HEK293 (cell line): ENCODE data around the gene ARSB.

ENCODE experiments used
- FEZF1 ChIP-seq: fragments of 450-650 bp; formaldehyde crosslinking; IDR thresholded peaks from 2 replicates; pipeline ENCODE4 v1.5.1; 2016; ENCODE audit warnings: missing biosample characterization, missing genetic modification characterization
- GLIS2 ChIP-seq: fragments of 450-650 bp; formaldehyde crosslinking; IDR thresholded peaks from 2 replicates; pipeline ENCODE4 v1.5.1; 2016; ENCODE audit warnings: missing biosample characterization, missing genetic modification characterization
- HOXD13 ChIP-seq: sonication (generic); formaldehyde crosslinking; IDR thresholded peaks from 2 replicates; pipeline ENCODE4 v1.8.0; 2022; ENCODE audit warnings: missing genetic modification reagents, borderline replicate concordance
- IKZF3 ChIP-seq: fragments of 450-650 bp; IDR thresholded peaks from 2 replicates; pipeline ENCODE4 v1.5.0; 2018; ENCODE audit warnings: missing biosample characterization, mild to moderate bottlenecking, missing genetic modification characterization, moderate library complexity
- MYNN ChIP-seq: fragments of 450-650 bp; formaldehyde crosslinking; IDR thresholded peaks from 2 replicates; pipeline ENCODE4 v1.5.1; 2016; ENCODE audit warnings: missing biosample characterization, missing genetic modification characterization, borderline replicate concordance
- MZF1 ChIP-seq: fragments of 450-650 bp; formaldehyde crosslinking; IDR thresholded peaks from 2 replicates; pipeline ENCODE4 v1.5.1; 2017; ENCODE audit warnings: missing biosample characterization, missing genetic modification characterization, borderline replicate concordance
- OVOL3 ChIP-seq: fragments of 450-650 bp; formaldehyde crosslinking; IDR thresholded peaks from 2 replicates; pipeline ENCODE4 v1.5.1; 2016; ENCODE audit warnings: missing biosample characterization, missing genetic modification characterization
- SP7 ChIP-seq: fragments of 450-650 bp; formaldehyde crosslinking; IDR thresholded peaks from 2 replicates; pipeline ENCODE4 v1.5.1; 2016; ENCODE audit warnings: missing biosample characterization, missing genetic modification characterization
- ZBTB17 ChIP-seq: fragments of 450-650 bp; formaldehyde crosslinking; IDR thresholded peaks from 2 replicates; pipeline ENCODE4 v1.5.1; 2016; ENCODE audit warnings: missing biosample characterization, missing genetic modification characterization
- ZFP41 ChIP-seq: fragments of 450-650 bp; formaldehyde crosslinking; IDR thresholded peaks from 2 replicates; pipeline ENCODE4 v1.5.1; 2016; ENCODE audit warnings: missing biosample characterization, missing genetic modification characterization, borderline replicate concordance
- ZNF114 ChIP-seq: fragments of 450-650 bp; formaldehyde crosslinking; IDR thresholded peaks from 2 replicates; pipeline ENCODE4 v1.5.0; 2017; ENCODE audit warnings: missing biosample characterization, missing genetic modification characterization
- ZNF132 ChIP-seq: fragments of 450-650 bp; formaldehyde crosslinking; IDR thresholded peaks from 2 replicates; pipeline ENCODE4 v1.5.1; 2017; ENCODE audit warnings: missing biosample characterization, missing genetic modification characterization, borderline replicate concordance
- ZNF157 ChIP-seq: fragments of 450-650 bp; formaldehyde crosslinking; IDR thresholded peaks from 2 replicates; pipeline ENCODE4 v1.5.1; 2016; ENCODE audit warnings: missing biosample characterization, missing genetic modification characterization
- ZNF174 ChIP-seq: fragments of 450-650 bp; formaldehyde crosslinking; IDR thresholded peaks from 2 replicates; pipeline ENCODE4 v1.5.0; 2017; ENCODE audit warnings: missing biosample characterization, mild to moderate bottlenecking, missing genetic modification characterization
- ZNF2 ChIP-seq: fragments of 450-650 bp; formaldehyde crosslinking; IDR thresholded peaks from 2 replicates; pipeline ENCODE4 v1.5.1; 2016; ENCODE audit warnings: missing biosample characterization, missing genetic modification characterization
- ZNF394 ChIP-seq: fragments of 450-650 bp; formaldehyde crosslinking; IDR thresholded peaks from 2 replicates; pipeline ENCODE4 v1.5.1; 2016; ENCODE audit warnings: missing biosample characterization, missing genetic modification characterization, mild to moderate bottlenecking, moderate library complexity, borderline replicate concordance
- ZNF473 ChIP-seq: fragments of 450-650 bp; formaldehyde crosslinking; IDR thresholded peaks from 2 replicates; pipeline ENCODE4 v1.5.1; 2017; ENCODE audit warnings: missing biosample characterization, missing genetic modification characterization
- ZNF510 ChIP-seq: fragments of 450-650 bp; formaldehyde crosslinking; IDR thresholded peaks from 2 replicates; pipeline ENCODE4 v1.5.1; 2018; ENCODE audit warnings: mild to moderate bottlenecking, missing genetic modification characterization, missing biosample characterization; ENCODE audit not compliant: insufficient replicate concordance
- ZNF548 ChIP-seq: fragments of 450-650 bp; formaldehyde crosslinking; IDR thresholded peaks from 2 replicates; pipeline ENCODE4 v1.5.1; 2016; ENCODE audit warnings: missing biosample characterization, missing genetic modification characterization
- ZNF571 ChIP-seq: fragments of 450-650 bp; formaldehyde crosslinking; IDR thresholded peaks from 2 replicates; pipeline ENCODE4 v1.5.0; 2017; ENCODE audit warnings: missing biosample characterization, missing genetic modification characterization
- ZNF596 ChIP-seq: fragments of 450-650 bp; IDR thresholded peaks from 2 replicates; pipeline ENCODE4 v1.5.0; 2018; ENCODE audit warnings: missing biosample characterization, mild to moderate bottlenecking, missing genetic modification characterization, moderate library complexity
- ZNF629 ChIP-seq: fragments of 450-650 bp; formaldehyde crosslinking; IDR thresholded peaks from 2 replicates; pipeline ENCODE4 v1.5.1; 2017; ENCODE audit warnings: missing biosample characterization, missing genetic modification characterization
- ZNF664 ChIP-seq: fragments of 450-650 bp; formaldehyde crosslinking; IDR thresholded peaks from 2 replicates; pipeline ENCODE4 v1.5.1; 2016; ENCODE audit warnings: missing biosample characterization, missing genetic modification characterization
- ZSCAN30 ChIP-seq: fragments of 450-650 bp; IDR thresholded peaks from 2 replicates; pipeline ENCODE4 v1.5.1; 2018; ENCODE audit warnings: missing biosample characterization, mild to moderate bottlenecking, missing genetic modification characterization, moderate library complexity
- TF ChIP-seq, protein P1 (sequence below): fragments of 450-650 bp; formaldehyde crosslinking; IDR thresholded peaks from 2 replicates; pipeline ENCODE4 v1.5.0; 2017; ENCODE audit warnings: missing biosample characterization, missing genetic modification characterization, borderline replicate concordance
- TF ChIP-seq, protein P2 (sequence below): fragments of 450-650 bp; formaldehyde crosslinking; IDR thresholded peaks from 2 replicates; pipeline ENCODE4 v1.5.1; 2017; ENCODE audit warnings: missing biosample characterization, missing genetic modification characterization
- TF ChIP-seq, protein P3 (sequence below): fragments of 450-650 bp; formaldehyde crosslinking; IDR thresholded peaks from 2 replicates; pipeline ENCODE4 v1.5.1; 2016; ENCODE audit warnings: missing biosample characterization, missing genetic modification characterization
- TF ChIP-seq, protein P4 (sequence below): fragments of 450-650 bp; formaldehyde crosslinking; IDR thresholded peaks from 2 replicates; pipeline ENCODE4 v1.5.1; 2017; ENCODE audit warnings: missing biosample characterization, mild to moderate bottlenecking, missing genetic modification characterization, moderate library complexity
- TF ChIP-seq, protein P5 (sequence below): fragments of 450-650 bp; formaldehyde crosslinking; IDR thresholded peaks from 2 replicates; pipeline ENCODE4 v1.5.1; 2017; ENCODE audit warnings: missing biosample characterization, missing genetic modification characterization

ARSB gene

DNA sequence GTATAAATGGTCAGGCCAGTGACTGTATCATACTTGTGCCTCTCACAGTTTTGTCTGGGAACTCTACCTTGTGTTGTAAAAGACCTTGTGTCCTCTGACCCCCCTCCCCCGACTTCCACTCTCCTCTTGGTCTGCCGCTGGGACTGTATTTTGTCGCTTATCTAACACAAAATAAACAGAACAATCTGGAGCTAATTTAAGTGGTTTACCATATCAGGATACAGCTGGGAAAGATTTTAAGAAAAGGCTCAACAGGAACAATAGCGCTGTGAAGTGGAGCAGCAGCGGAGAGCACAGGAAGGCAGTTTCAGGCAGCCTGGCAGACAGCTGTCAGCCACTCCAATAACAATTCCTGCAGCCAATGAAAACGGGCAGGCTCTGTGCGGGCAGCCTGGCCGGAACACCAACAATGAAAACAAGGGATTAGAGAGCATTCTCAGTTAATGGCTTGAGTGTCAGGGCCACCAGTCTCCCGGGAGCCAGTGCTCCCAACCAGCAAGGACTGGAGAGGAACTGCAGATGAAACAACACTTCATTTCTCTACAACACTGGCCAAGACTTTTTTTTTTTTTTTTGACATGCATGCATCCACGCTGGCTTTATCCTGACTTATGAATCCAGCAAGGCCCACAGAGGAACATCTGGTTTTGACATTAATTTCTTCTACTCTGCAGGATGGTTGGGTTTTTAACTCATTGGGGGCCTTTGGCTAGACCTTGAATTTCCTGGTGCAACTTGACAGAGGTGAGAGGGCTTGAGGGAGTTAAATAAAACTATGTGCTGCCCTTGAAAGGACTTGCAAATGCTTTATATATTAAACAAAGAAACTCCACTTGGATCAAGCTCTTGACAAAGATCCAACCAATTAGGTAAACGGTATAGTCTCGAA, 76.7 kb downstream of the ARSB start (continued):
- TF ChIP-seq, protein P1, sequence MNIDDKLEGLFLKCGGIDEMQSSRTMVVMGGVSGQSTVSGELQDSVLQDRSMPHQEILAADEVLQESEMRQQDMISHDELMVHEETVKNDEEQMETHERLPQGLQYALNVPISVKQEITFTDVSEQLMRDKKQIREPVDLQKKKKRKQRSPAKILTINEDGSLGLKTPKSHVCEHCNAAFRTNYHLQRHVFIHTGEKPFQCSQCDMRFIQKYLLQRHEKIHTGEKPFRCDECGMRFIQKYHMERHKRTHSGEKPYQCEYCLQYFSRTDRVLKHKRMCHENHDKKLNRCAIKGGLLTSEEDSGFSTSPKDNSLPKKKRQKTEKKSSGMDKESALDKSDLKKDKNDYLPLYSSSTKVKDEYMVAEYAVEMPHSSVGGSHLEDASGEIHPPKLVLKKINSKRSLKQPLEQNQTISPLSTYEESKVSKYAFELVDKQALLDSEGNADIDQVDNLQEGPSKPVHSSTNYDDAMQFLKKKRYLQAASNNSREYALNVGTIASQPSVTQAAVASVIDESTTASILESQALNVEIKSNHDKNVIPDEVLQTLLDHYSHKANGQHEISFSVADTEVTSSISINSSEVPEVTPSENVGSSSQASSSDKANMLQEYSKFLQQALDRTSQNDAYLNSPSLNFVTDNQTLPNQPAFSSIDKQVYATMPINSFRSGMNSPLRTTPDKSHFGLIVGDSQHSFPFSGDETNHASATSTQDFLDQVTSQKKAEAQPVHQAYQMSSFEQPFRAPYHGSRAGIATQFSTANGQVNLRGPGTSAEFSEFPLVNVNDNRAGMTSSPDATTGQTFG (tag by site-specific recombination): no peak
- TF ChIP-seq MYNN (tag by site-specific recombination): no peak
- TF ChIP-seq, protein P2, sequence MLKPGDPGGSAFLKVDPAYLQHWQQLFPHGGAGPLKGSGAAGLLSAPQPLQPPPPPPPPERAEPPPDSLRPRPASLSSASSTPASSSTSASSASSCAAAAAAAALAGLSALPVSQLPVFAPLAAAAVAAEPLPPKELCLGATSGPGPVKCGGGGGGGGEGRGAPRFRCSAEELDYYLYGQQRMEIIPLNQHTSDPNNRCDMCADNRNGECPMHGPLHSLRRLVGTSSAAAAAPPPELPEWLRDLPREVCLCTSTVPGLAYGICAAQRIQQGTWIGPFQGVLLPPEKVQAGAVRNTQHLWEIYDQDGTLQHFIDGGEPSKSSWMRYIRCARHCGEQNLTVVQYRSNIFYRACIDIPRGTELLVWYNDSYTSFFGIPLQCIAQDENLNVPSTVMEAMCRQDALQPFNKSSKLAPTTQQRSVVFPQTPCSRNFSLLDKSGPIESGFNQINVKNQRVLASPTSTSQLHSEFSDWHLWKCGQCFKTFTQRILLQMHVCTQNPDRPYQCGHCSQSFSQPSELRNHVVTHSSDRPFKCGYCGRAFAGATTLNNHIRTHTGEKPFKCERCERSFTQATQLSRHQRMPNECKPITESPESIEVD: peak; percentile 89
- TF ChIP-seq SP7: 0 out of 2 replicates have a peak, but pooled peaks have one; percentile 27
- no peak for TF ChIP-seq ZNF473 (tag by site-specific recombination)
- TF ChIP-seq FEZF1: peak; percentile 100
- TF ChIP-seq ZNF510 (tag by site-specific recombination): no peak
- TF ChIP-seq, protein P3, sequence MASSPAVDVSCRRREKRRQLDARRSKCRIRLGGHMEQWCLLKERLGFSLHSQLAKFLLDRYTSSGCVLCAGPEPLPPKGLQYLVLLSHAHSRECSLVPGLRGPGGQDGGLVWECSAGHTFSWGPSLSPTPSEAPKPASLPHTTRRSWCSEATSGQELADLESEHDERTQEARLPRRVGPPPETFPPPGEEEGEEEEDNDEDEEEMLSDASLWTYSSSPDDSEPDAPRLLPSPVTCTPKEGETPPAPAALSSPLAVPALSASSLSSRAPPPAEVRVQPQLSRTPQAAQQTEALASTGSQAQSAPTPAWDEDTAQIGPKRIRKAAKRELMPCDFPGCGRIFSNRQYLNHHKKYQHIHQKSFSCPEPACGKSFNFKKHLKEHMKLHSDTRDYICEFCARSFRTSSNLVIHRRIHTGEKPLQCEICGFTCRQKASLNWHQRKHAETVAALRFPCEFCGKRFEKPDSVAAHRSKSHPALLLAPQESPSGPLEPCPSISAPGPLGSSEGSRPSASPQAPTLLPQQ: no peak
- TF ChIP-seq ZNF571 (tag by site-specific recombination): no peak
- 0 out of 2 replicates have a peak, but pooled peaks have one; percentile 47 for TF ChIP-seq ZNF2 (tag by site-specific recombination)
- no peak for TF ChIP-seq ZNF548 (tag by site-specific recombination)
- TF ChIP-seq, protein P4, sequence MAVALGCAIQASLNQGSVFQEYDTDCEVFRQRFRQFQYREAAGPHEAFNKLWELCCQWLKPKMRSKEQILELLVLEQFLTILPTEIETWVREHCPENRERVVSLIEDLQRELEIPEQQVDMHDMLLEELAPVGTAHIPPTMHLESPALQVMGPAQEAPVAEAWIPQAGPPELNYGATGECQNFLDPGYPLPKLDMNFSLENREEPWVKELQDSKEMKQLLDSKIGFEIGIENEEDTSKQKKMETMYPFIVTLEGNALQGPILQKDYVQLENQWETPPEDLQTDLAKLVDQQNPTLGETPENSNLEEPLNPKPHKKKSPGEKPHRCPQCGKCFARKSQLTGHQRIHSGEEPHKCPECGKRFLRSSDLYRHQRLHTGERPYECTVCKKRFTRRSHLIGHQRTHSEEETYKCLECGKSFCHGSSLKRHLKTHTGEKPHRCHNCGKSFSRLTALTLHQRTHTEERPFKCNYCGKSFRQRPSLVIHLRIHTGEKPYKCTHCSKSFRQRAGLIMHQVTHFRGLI: peak; percentile 62; the same call in 1 of the 2 replicates
- TF ChIP-seq ZNF629: peak; percentile 52
- TF ChIP-seq ZNF596 (tag by site-specific recombination): peak; percentile 46; the same call in 1 of the 2 replicates
- peak; percentile 88 for TF ChIP-seq ZBTB17 (tag by site-specific recombination)
- TF ChIP-seq ZNF394 (tag by site-specific recombination): peak; percentile 59; the same call in 1 of the 2 replicates
- TF ChIP-seq ZNF157 (tag by site-specific recombination): no peak
- no peak for TF ChIP-seq ZFP41
- 0 out of 2 replicates have a peak, but pooled peaks have one; percentile 5 for TF ChIP-seq GLIS2
- TF ChIP-seq OVOL3: peak; percentile 49; the same call in 1 of the 2 replicates
- TF ChIP-seq ZNF664 (tag by site-specific recombination): 0 out of 2 replicates have a peak, but pooled peaks have one; percentile 60
- TF ChIP-seq HOXD13 (CRISPR knock-in tag): peak; percentile 89
- peak; percentile 35; the same call in 1 of the 2 replicates for TF ChIP-seq IKZF3 (tag by site-specific recombination)
- peak; percentile 72; the same call in 1 of the 2 replicates for TF ChIP-seq ZSCAN30 (tag by site-specific recombination)
- no peak for TF ChIP-seq ZNF132
- no peak for TF ChIP-seq ZNF114 (tag by site-specific recombination)
- TF ChIP-seq ZNF174 (tag by site-specific recombination): no peak
- TF ChIP-seq, protein P5, sequence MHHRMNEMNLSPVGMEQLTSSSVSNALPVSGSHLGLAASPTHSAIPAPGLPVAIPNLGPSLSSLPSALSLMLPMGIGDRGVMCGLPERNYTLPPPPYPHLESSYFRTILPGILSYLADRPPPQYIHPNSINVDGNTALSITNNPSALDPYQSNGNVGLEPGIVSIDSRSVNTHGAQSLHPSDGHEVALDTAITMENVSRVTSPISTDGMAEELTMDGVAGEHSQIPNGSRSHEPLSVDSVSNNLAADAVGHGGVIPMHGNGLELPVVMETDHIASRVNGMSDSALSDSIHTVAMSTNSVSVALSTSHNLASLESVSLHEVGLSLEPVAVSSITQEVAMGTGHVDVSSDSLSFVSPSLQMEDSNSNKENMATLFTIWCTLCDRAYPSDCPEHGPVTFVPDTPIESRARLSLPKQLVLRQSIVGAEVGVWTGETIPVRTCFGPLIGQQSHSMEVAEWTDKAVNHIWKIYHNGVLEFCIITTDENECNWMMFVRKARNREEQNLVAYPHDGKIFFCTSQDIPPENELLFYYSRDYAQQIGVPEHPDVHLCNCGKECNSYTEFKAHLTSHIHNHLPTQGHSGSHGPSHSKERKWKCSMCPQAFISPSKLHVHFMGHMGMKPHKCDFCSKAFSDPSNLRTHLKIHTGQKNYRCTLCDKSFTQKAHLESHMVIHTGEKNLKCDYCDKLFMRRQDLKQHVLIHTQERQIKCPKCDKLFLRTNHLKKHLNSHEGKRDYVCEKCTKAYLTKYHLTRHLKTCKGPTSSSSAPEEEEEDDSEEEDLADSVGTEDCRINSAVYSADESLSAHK (tag by site-specific recombination): peak; percentile 99
- TF ChIP-seq MZF1 (tag by site-specific recombination): no peak
